Ishikawa (cell line): ENCODE results near the gene ZNF619.

Experiments used
- CEBPB ChIP-seq: IDR thresholded peaks from 2 replicates; pipeline ENCODE4 v1.6.1; 2012
- CREB1 ChIP-seq: IDR thresholded peaks from 2 replicates; pipeline ENCODE4 v1.6.1; 2012; ENCODE audit warnings: low read depth
- EGR1 ChIP-seq: IDR thresholded peaks from 2 replicates; pipeline ENCODE4 v1.6.1; 2012
- EP300 ChIP-seq: IDR thresholded peaks from 2 replicates; pipeline ENCODE4 v1.6.1; 2012; ENCODE audit warnings: borderline replicate concordance
- FOXM1 ChIP-seq: IDR thresholded peaks from 2 replicates; pipeline ENCODE4 v1.6.1; 2012; ENCODE audit warnings: low read depth, borderline replicate concordance
- MAX ChIP-seq: IDR thresholded peaks from 2 replicates; pipeline ENCODE4 v1.6.1; 2012
- NFIC ChIP-seq: IDR thresholded peaks from 2 replicates; pipeline ENCODE4 v1.6.1; 2012
- RAD21 ChIP-seq: IDR thresholded peaks from 2 replicates; pipeline ENCODE4 v1.6.1; 2012; ENCODE audit warnings: low read depth
- REST ChIP-seq: IDR thresholded peaks from 2 replicates; pipeline ENCODE4 v1.6.1; 2012; ENCODE audit warnings: low read depth, mild to moderate bottlenecking
- TAF1 ChIP-seq: IDR thresholded peaks from 2 replicates; pipeline ENCODE4 v1.6.1; 2012; ENCODE audit warnings: low read depth, mild to moderate bottlenecking
- TCF12 ChIP-seq: IDR thresholded peaks from 2 replicates; pipeline ENCODE4 v1.6.1; 2012; ENCODE audit warnings: low read depth
- TEAD4 ChIP-seq: IDR thresholded peaks from 2 replicates; pipeline ENCODE4 v1.6.1; 2012
- USF1 ChIP-seq: IDR thresholded peaks from 2 replicates; pipeline ENCODE4 v1.6.1; 2012
- YY1 ChIP-seq: IDR thresholded peaks from 2 replicates; pipeline ENCODE4 v1.6.1; 2012; ENCODE audit warnings: low read depth
- ZBTB7A ChIP-seq: IDR thresholded peaks from 2 replicates; pipeline ENCODE4 v1.6.1; 2012; ENCODE audit warnings: low read depth

Gene ZNF619

GRCh38 chr3:40476478-40477470, at the start of gene ZNF619:
TSS of gene ZNF619 (plus strand) at chr3:40477122. CDS start at chr3:40477980, 858 bp downstream.
- peak; percentile 39 for TF ChIP-seq TAF1
- no peak for TF ChIP-seq TEAD4

GRCh38 chr3:40432793-40433192, 44.1 kb upstream of the ZNF619 start:
- TF ChIP-seq RAD21 (peak; percentile 42), MAX (no peak), CREB1 (no peak)

- TF ChIP-seq TCF12 (no peak), YY1 (no peak), ZBTB7A (no peak), FOXM1 (no peak), USF1 (no peak), EP300 (no peak), REST (peak; percentile 78)
These were observed 39.0 kb upstream of the ZNF619 start for GRCh38 chr3:40437889-40438288.

- no peak for TF ChIP-seq TCF12
- no peak for TF ChIP-seq MAX
- TF ChIP-seq REST: no peak
- TF ChIP-seq EP300: no peak
- no peak for TF ChIP-seq ZBTB7A
- no peak for TF ChIP-seq YY1
- no peak for TF ChIP-seq TAF1
- TF ChIP-seq EGR1: no peak
- no peak for TF ChIP-seq RAD21
- TF ChIP-seq USF1: no peak
- no peak for TF ChIP-seq TEAD4
- no peak for TF ChIP-seq CREB1
- TF ChIP-seq CEBPB: no peak
- no peak for TF ChIP-seq NFIC
These were observed 31.9 kb upstream of the ZNF619 start for GRCh38 chr3:40445062-40445461.

GRCh38 chr3:40445880-40446279, 31.0 kb upstream of the ZNF619 start:
- no peak for TF ChIP-seq MAX

GRCh38 chr3:40450438-40450837, 26.5 kb upstream of the ZNF619 start:
- TF ChIP-seq ZBTB7A: no peak
- TF ChIP-seq CEBPB: no peak
- TF ChIP-seq TEAD4: no peak
- TF ChIP-seq TAF1: no peak
- no peak for TF ChIP-seq TCF12
- no peak for TF ChIP-seq EGR1

GRCh38 chr3:40451551-40451950, 25.4 kb upstream of the ZNF619 start:
- TF ChIP-seq TCF12: no peak
- no peak for TF ChIP-seq REST
